ENCODE results near the gene SNU13.
"Not testable (repeated sequence)": the region's sequence is repeated elsewhere in the genome, so short reads cannot be mapped to it uniquely, and the experiment has no call there.

SNU13 gene

DNA sequence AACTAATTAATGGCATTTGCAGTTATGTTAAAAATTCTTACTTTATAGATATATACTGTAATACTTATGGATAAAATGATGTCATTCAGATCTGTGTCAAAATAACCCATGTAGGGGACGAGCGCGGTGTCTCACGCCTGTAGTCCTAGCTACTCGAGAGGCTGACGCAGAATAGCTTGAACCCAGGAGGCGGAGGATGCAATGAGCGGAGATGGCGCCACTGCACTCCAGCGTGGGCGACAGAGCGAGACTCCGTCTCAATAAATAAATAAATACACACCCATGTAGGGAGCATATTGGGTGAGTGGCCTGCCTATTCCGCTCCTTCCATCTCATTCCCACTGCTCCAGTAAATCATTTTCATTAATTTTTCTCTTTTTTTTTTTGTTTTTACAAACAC, 7.1 kb downstream of the SNU13 start:
- DNase-seq (ENCODE audit: low read depth in 2 of 2) = no peak

DNA sequence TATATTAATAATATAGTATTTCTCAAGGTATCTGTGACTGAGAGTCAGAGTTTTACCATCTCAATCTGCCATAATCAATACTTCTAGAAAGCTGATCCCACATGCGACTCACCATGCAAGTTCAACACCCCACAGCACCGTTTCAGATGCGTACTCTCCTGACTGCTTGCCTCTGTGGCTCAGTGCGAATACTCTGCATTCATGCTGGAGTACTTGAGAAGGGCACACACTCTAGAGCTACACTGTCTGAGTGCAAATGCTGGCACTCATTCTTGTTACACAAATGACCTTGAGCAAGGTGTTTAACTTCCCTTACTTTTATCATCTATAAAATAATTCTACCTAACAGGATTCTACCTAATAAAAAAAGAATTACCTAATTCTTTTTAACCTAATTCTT, 12.5 kb downstream of the SNU13 start:
- no peak for DNase-seq (ENCODE audit: low read depth in 2 of 2)

DNA sequence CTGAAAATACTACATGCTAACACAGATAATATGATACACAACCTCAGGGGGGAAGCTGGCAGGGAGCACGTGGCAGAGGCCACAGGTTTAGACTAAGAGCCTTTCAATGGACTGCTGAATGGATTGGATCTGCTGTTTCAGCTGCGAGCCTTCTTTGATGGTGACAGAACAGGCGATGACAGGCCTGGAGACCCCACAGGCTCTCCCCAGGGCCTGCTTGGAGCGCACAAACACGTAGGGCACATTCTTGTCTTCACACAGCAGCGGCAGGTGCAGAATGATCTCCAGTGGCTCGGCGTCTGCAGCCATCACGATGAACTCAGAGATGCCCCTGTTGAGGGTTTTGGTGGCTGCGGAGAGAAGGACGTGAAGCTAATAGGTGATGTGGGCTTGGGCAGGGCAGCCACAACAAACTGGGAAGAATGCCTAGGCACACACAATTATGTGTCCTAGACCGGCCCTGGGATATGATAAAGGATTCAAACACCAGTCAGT, 13.8 kb downstream of the SNU13 start:
- no peak for DNase-seq (ENCODE audit: low read depth in 2 of 2)

DNA sequence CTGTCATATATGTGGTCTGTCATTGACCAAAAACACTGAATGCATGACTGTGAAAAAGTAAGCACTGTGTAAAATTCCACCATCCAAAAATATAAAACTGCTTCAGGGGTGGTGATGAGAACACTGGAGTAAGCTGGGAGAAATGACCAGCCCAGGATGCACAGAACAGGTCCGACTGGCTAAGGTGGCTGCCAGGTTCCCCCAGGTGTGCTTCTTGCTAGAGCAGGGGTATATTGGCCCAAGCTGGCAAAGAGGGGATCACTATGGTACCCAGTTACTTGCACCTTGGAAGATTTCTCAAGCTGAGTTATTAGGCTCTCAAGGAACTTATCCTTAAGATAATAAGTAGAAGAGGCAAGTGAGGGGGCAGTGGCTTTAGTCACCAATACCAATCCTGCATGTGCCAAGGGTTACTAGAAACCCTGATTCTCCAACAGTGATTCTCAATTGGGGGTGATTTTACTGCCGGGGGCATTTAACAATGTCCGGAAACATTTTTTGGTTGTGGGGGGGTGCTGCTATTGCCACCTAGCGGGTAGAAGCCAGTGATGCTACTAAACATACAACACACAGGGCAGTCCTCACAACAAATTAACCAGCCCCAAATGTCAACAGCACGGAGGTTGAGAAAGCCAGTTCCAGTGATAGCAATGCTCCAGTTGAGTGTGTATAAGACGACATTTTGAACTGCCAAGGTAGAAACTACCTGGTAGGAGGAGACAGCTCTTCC, 15.7 kb downstream of the SNU13 start:
- DNase-seq (ENCODE audit: low read depth in 2 of 2) = no peak

DNA sequence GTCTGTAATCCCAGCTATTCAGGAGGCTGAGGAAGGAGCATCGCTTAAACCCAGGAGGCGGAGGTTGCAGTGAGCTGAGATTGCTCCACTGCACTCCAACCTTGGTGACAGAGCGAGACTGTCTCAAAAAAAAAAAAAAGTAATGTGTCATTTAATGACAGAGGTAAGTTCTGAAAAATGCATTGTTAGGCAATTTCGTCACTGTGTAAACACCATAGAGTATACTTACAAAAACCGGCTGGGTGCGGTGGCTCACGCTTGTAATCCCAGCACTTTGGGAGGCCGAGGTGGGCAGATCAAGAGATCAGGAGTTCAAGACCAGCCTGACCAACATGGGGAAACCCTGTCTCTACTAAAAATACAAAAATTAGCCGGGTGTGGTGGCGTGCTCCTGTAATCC, 16.6 kb downstream of the SNU13 start:
- DNase-seq (ENCODE audit: low read depth in 2 of 2) = not testable (repeated sequence)

DNA sequence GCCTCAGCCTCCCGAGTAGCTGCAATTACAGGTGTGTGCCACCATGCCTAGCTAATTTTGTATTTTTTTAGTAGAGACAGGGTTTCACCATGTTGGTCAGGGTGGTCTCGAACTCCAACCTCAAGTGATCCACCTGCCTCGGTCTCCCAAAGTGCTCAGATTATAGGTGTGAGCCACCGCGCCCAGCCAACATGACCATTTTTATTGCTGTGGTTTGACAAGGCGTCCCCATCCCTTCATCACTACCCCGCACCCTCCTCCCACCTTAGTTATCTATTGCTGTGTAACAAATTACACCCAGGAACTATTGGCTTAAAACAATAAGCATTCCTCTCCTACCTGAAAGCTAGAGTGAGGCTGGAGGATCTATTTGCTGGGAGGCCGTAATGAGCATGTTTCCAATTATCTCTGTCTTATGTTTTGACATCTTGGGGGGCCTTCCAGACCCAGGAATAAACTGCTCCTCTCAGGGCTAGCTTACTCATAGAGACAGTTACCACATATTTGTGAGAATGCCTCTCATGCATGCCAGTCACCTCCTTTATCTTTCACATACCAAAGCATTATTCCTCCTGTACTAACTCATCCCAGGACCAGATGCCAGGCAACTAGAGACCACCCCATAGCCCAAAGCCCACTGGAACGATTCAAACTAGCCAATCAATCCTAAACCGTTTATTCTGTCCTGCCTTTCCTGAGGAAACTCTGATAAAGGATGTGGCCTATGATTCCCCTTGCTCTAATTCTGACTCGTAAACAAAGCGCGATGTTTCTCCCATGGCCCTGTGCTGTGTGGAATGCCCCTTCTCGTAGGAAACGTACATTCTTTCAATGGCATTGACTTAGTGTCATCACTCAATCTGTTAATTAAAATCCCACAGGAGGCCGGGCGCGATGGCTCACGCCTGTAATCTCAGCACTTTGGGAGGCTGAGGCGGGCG, 19.4 kb downstream of the SNU13 start:
- no peak for DNase-seq (ENCODE audit: low read depth in 2 of 2)

DNA sequence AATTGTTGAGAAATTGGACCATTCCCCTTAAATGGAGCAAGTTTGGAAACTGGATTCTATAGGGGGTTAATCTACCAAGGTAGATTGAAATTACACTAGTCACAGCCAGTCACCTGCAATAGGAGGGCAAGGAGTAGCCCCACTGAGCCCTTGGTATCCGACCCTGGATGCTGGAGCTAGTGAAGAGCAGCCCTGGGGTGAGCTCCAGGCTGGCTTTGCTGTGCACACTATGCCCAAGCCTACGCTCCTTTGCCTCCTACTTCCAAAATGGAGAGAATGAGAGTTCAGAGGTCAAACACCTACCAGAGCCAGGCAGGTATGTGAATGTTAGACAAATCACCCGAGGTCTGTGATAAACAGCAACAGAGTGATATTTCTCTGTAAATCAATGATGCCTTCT, 23.7 kb downstream of the SNU13 start:
- DNase-seq (ENCODE audit: low read depth in 2 of 2) = no peak

DNA sequence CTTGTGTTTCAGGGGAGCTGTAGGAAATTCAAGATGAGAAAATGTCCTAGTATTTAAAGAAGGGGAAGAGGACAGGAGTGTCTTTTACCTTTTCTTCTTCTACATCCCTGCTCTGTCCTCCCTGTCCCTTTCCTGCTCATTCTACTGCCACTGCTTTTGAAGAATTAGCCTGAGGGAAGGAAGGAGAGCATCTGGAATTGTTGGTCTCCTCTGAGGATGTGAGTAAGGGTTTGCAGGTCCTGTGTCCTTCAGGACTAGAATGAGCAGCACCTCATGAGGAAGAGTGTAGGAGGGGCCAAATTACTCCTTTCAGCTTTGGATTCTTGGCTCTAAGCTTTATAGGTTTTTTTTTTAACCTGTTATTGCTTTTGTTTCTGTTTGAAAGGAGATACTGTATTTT, 24.2 kb downstream of the SNU13 start:
- no peak for DNase-seq (ENCODE audit: low read depth in 2 of 2)

DNA sequence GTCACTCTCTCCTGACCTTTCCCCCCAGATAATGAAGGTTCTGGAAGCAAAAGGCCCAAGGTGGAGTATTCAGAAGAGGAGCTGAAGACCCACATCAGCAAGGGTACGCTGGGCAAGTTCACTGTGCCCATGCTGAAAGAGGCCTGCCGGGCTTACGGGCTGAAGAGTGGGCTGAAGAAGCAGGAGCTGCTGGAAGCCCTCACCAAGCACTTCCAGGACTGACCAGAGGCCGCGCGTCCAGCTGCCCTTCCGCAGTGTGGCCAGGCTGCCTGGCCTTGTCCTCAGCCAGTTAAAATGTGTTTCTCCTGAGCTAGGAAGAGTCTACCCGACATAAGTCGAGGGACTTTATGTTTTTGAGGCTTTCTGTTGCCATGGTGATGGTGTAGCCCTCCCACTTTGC, 25.1 kb downstream of the SNU13 start:
- not testable (repeated sequence) for DNase-seq (ENCODE audit: low read depth in 2 of 2)

DNA sequence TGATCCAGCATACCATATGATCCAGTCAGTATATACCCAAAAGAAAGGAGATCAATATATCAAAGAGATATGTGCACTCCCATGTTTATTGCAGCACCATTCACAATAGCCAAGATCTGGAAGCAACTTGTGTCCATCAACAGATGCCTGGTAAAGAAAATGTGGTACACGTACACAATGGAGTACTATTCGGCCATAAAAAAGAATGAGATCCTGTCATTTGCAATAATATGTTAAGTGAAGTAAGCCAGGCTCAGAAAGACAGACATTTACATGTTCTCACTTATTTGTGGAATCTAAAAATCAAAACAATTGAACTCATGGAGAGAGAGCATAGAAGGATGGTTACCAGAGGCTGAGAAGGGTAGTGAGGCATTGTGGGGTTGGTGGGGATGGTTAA, 27.0 kb downstream of the SNU13 start:
- DNase-seq (ENCODE audit: low read depth in 2 of 2) = no peak

DNA sequence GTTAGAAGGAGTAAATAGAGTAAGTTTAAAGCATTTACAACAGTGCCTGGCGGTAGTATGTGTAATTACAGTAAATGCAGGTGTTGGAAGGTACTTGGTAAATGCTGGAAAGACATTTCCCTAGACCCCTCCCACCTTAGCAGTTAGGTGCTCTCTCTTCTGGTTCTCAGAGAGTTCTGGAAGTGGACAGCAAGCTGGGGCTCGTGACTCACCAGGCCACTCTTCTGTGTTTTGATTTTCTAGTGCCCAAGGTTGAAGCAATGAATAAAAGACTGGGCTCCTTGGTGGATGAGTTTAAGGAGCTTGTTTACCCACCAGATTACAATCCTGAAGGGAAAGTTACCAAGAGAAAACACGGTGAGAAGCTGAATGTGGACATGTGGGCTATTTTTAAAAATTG, 27.6 kb downstream of the SNU13 start:
- no peak for DNase-seq (ENCODE audit: low read depth in 2 of 2)

DNA sequence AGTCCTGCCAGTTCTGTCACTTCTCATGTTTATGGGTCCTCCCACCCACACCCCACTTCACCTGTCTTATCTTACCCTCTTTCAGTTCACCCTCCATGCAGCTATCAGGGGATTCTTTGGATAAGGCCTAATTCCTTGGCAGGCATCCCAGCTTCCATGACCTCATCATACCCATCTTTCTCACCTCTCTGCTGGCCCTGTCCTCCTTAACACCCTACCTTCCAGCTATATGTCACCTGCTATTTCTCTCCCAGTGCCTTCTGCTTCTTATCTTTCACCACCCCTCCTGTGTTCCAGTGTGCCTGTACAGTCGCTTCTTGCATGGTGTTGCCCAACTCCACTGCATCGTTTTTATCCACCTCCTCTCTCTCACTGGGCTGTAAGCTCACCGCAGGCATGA, 28.3 kb downstream of the SNU13 start:
- no peak for DNase-seq (ENCODE audit: low read depth in 2 of 2)

DNA sequence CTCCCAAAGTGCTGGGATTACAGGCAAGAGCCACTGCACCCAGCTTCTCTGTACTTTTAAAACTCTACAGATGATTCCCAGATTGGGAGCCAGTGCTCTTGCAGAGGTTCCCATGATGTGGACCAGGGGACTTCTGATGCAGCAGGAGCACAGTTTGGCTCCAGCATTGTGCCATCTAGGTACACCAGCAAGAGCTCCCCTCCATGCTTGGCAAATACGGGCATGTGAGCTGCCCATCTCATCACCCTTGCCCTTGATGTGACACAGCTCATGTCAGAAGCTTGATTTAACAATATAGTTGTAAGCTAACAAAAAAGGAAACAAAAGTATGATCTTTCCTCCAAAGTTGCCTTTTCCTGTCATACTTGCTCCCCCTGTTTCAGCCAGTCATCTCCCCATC, 28.7 kb downstream of the SNU13 start:
- no peak for DNase-seq (ENCODE audit: low read depth in 2 of 2)

DNA sequence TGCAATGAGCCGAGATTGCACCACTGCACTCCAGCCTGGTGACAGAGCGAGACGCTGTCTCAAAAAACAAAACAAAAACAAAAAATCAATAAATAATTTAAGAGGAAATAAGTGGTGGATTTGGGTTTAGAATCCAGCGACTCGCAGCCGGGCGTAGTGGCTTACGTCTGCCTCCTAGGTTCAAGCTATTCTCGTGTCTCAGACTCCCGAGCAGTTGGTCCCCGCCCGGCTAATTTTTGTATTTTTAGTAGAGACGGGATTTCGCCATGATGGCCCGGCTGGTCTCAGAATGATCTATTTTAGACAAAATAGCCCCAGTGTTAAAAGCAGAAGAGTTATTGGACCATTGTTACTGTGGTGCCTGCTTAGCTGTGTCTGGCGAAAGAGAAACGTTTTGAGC, 29.8 kb downstream of the SNU13 start:
- DNase-seq (ENCODE audit: low read depth in 2 of 2) = no peak

DNA sequence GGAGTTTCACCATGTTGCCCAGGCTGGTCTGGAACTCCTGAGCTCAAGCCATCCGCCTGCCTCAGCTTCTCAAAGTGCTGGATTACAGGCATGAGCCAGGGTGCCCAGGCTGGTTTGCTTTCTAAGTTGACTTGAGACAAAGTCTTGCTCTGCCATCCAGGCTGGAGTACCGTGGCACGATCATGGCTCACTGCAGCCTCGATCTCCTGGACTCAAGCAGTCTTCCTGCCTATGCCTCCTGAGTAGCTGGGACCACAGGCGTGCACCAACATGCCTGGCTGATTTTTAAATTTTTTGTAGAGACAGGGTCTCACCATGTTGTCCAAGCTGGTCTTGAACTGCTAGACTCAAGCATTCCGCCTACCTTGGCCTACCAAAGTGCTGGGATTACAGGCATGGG, 31.0 kb downstream of the SNU13 start:
- DNase-seq (ENCODE audit: low read depth in 2 of 2) = no peak

DNA sequence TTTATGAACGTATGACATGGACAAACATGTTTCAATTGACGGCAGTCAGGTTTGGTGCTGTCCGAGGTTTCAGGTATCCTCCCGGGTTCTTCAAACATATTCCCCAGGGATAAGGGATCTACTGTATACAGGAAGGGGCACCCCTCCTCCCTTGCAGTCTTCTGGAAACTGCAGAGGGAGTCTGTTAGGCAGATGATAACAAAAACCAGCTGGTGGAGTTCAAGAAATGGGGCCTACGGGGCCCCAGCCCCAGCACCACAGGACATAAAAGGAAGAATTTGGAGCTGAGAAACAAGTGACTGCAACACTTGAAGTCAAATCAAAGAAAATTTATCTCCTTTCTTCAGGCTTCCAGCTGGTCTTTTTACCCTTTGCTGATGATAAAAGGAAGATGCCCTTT, 32.1 kb downstream of the SNU13 start:
- no peak for DNase-seq (ENCODE audit: low read depth in 2 of 2)

DNA sequence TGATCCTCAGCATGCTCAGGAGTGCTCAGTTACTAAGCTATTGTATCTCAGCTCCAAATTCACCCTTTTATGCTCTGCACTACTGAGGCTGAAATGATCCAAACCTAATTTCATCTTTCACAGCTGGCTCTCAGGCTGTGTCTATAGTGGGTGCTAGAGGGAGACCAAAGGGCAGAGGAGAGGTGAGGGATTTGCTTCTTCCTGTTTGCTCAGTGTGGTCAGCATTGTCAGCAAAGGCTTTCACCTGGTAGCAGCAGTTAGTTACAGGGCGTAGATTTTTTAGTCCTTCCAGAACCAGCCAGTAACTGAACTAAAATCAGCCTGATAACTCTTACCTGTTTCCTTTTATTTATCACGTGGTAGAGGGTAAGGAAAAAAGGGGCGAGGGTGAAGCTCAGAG, 34.3 kb downstream of the SNU13 start:
- no peak for DNase-seq (ENCODE audit: low read depth in 2 of 2)

DNA sequence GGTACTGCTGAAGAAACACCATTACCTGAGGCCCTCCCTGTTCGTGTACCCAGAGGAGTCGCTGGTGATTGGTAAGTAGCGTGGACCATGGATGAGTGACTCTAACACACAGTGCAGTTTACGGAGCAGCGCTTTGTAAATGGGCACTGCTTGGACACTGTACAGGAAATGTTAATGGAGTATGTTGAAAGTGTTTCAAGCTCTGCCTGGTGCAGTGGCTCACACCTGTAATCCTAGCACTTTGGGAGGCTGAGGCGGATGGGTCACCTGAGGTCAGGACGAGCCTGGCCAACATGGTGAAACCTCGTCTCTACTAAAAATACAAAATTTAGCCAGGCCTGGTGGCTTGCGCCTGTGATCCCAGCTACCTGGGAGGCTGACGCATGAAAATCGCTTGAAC, 37.8 kb downstream of the SNU13 start:
- no peak for DNase-seq (ENCODE audit: low read depth in 2 of 2)

DNA sequence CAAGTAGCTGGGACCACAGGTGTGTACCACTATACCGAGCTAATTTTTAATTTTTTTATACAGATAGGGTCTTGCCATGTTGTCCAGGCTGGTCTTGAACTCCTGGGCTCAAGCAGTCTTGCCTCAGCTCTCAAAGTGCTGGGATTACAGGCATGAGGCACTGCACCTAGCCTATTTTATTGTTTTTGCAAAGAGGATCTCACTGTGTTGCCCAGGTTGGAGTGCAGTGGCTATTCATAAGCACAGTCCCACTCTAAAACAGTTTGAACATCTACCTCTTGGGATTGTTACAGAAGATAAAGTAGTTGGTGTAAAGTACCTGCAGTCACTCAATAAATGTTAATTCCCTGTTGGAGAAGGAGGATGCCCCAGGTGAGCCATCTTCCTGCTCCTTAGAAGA, 38.4 kb downstream of the SNU13 start:
- no peak for DNase-seq (ENCODE audit: low read depth in 2 of 2)

DNA sequence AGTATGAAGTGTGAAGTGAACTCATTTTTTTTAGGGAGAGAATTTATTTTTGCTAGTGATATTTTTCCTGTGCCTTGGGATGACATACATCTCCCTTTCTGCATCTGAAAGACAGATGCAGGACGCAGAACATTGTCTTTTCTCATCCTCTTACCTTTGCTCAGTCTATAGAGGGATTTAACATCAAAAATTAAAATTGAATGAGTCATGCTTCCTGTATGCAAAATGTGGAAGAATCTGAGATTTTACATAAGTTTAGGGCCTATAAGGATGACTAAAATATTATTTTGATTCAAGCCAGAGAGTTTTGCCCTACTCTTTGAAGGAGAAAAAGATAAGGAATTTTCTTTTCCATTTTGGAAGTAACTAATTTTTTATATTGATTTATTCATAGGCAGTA, 40.2 kb downstream of the SNU13 start:
- DNase-seq (ENCODE audit: low read depth in 2 of 2) = no peak

DNA sequence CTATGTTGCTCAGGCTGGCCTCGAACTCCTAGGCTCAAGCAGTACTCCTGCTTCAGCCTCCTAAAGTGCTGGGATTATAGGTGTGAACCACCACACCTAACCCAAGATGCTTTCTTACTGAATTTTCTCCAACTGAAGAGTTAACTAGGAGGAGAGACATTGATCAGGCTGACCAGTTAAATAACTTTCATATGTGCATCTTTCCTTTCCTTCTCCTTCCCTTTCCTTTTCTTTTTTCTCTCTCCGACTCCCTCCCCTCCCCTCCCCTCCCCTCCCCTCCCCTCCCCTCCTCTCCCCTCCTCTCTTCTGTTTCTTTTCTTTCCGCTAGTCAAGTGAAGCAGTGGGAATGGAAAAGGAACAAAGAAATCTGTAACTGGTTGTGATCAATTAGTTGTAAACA, 40.9 kb downstream of the SNU13 start:
- DNase-seq (ENCODE audit: low read depth in 2 of 2) = no peak

DNA sequence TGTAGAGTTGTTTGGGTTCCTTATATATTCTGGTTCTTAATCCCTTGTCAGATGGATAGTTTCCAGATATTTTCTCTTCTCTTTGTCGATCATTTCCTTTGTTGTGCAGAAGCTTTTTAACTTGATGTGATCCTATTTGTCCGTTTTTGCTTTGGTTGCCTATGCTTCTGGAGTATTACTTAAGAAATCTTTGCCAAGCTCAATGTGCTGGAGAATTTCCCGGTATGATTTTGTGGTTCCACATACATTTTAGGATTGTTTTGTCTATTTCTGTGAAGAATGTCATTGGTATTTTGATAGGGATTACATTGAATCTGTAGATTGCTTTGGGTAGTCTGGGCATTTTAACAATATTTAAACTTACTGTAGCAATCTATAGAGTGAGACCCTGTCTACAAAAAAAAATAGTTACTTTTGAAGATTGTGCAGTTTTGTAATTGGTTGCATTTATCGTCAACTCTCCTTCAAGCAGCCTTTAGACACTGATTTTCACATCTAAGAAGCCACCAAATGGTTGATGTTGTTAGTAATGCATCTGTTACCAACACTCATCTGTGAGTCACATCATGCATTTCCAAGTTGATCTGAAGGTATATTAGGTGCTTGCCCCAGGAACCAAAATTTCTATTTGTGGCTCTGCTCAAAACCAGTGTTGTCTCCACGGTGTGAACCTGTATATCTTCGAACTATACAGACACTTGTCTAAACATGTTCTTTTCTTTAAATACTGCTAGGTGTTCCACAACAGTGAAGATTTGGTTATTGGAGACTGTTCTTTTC, 46.1 kb downstream of the SNU13 start:
- DNase-seq (ENCODE audit: low read depth in 2 of 2) = no peak

All from activated CD8-positive, alpha-beta memory T cell treated with anti-CD3 and anti-CD28 coated beads for 4 hours (primary cell).